Measurements from ENCODE around the gene FABP3. TPM values are rescaled to one million over a fixed set of nuclear protein-coding genes. Genes with fewer than 3 reads are reported as not detected.
A peak's percentile ranks its signal among the peaks of the same experiment; 100 is the strongest.

Gene FABP3
- total and polyA plus RNA-seq, 2 of the 4 experiments (the other 2 are of a cell fraction), result 4.8 to 8.6 TPM

DNA sequence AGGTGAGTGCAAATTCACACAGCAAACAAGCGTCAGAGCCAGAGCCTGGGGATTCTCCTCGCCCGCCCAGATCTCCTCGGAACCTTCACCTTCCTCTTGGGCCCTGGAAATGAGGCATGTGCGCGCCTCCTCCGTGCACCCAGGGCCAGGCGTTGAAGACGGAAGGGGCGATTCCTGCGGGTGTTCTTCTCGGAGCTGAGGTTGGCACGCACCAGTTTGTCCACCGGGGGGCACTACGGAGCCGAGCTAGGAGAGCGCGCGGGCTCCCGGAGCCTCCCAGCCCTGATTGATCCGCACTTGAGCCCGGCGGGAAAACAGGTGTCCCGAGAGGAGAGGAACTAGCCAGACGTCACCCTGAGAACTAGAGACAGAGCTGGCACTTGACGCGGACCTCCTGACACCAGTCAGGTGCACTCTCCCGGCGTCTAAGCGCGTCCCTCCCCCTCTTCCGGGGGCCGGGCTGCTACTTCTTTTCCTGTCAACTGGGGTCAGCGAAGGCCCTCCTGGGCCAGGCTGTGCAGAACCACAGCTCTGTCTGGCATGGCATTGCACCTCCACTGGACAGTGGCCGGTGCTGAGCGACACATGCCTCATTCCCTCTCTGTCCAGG lies 21.8 kb upstream of the FABP3 start:
- H2BK5ac ChIP-seq (ENCODE audit: low read depth, low read length, poor library complexity, severe bottlenecking), result no peak overlapping the region

More for the DNA sequence above, 21.8 kb upstream of the FABP3 start:
- Histone ChIP-seq H3K14ac (replicated peaks; ENCODE audit: low read depth, low read length) (no peak overlapping the region), H3K27me3 (ENCODE audit: control insufficient read depth, insufficient read depth, low read length) (peaks cover under 1% of the 10 kb centered on the region; the same call in 1 of the 2 replicates), H3K9ac (ENCODE audit: low read depth, low read length) (no peak overlapping the region), H2AK9ac (replicated peaks; ENCODE audit: low read depth, low read length, poor library complexity) (peak overlapping the region; percentile 77), H2AK5ac (ENCODE audit: low read depth, low read length) (no peak overlapping the region), H3K23ac (ENCODE audit: low read depth, low read length) (peak overlapping the region; percentile 48; the same call in 1 of the 2 replicates), H3K9me3 (ENCODE audit: control insufficient read depth, insufficient read depth, low read length) (no peaks in the 10 kb centered on the region), H4K91ac (ENCODE audit: insufficient read depth, low read depth, low read length) (no peak overlapping the region), H3K4me3 (ENCODE audit: insufficient read depth, low read depth, low read length) (no peak overlapping the region), H2BK120ac (ENCODE audit: low read depth, low read length) (peak overlapping the region; percentile 61; the same call in 1 of the 2 replicates), H4K5ac (ENCODE audit: low read depth, low read length) (no peak overlapping the region), H3K4me2 (ENCODE audit: low read depth, low read length) (peak overlapping the region; percentile 70), H3K9me1 (ENCODE audit: insufficient read depth, low read length) (peaks cover 10% of the 10 kb centered on the region), H4K20me1 (ENCODE audit: insufficient read depth, low read length) (no peaks in the 10 kb centered on the region), H3K79me1 (ENCODE audit: low read depth in 1 of 2, low read length in 2 of 2) (peaks cover 0 to 2% of the 10 kb centered on the region in 2 experiments; a peak in 1 of 4 replicates), H3K27ac (ENCODE audit: insufficient read depth, low read length) (no peak overlapping the region), H3K18ac (ENCODE audit: low read depth, low read length) (no peak overlapping the region; the same call in 1 of the 2 replicates), H4K8ac (ENCODE audit: low read depth in 2 of 2, low read length in 2 of 2) (peak overlapping the region in 1 of 2 experiments; percentile 47; a peak in 1 of 4 replicates), H3K36me3 (ENCODE audit: control insufficient read depth, insufficient read depth, low read length) (no peaks in the 10 kb centered on the region), H3K56ac (ENCODE audit: extremely low read depth, insufficient read depth, low read length) (no peak overlapping the region), H2BK15ac (ENCODE audit: low read depth, low read length) (no peak overlapping the region; the same call in 2 of the 3 replicates), H3K4ac (ENCODE audit: low read depth, low read length) (peak overlapping the region; percentile 59), H2BK20ac (ENCODE audit: low read depth, low read length) (no peak overlapping the region), H2AFZ (replicated peaks; ENCODE audit: low read length, poor library complexity) (peak overlapping the region; percentile 95), H3K4me1 (ENCODE audit: control insufficient read depth, insufficient read depth, low read length) (peaks cover 14% of the 10 kb centered on the region)
- peak; percentile 75 for DNase-seq
- ChIA-PET POLR2A (ENCODE audit: unreplicated experiment) (no interaction called here), CTCF (interaction anchor here (0.6 to 5.5 kb wide), 12 partner anchors 11 to 209 kb away, joined by 3 to 61 read pairs (median 4); partner anchors contain the start of genes FABP3, SERINC2, SNRNP40 and ZCCHC17)
- BruUV-seq (replicated peaks), result no TSS peak
- intact Hi-C loops (cut with micrococcal nuclease), result loop anchor here (1.0 kb wide), 2 partner anchors 28 to 155 kb away; no protein-coding TSS in a partner anchor
- WGBS, 2 experiments (ENCODE audit: extremely low coverage in 2 of 2, insufficient read length in 1 of 2), result 6% methylated on average over 14 of the region's 36 CpGs; no CpG with 5 or more reads in 1 of the 2 experiments
- in situ Hi-C loops (cut with MboI; ENCODE audit: low sequenced_read_pairs), result no loop called here
- TF ChIP-seq SMC3 (IDR thresholded peaks at IDR 0.05; ENCODE audit: low read depth, low read length), result peak; percentile 94
- TF ChIP-seq RAD21 (IDR thresholded peaks at IDR 0.05; ENCODE audit: low read length), result peak; percentile 87
- TF ChIP-seq RCOR1 (IDR thresholded peaks at IDR 0.05; ENCODE audit: insufficient replicate concordance, low read length), result peak; percentile 94
- TF ChIP-seq, protein P1, sequence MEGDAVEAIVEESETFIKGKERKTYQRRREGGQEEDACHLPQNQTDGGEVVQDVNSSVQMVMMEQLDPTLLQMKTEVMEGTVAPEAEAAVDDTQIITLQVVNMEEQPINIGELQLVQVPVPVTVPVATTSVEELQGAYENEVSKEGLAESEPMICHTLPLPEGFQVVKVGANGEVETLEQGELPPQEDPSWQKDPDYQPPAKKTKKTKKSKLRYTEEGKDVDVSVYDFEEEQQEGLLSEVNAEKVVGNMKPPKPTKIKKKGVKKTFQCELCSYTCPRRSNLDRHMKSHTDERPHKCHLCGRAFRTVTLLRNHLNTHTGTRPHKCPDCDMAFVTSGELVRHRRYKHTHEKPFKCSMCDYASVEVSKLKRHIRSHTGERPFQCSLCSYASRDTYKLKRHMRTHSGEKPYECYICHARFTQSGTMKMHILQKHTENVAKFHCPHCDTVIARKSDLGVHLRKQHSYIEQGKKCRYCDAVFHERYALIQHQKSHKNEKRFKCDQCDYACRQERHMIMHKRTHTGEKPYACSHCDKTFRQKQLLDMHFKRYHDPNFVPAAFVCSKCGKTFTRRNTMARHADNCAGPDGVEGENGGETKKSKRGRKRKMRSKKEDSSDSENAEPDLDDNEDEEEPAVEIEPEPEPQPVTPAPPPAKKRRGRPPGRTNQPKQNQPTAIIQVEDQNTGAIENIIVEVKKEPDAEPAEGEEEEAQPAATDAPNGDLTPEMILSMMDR (conservative IDR thresholded peaks at IDR 0.05; ENCODE audit: low read depth, low read length), result peak; percentile 96
- TF ChIP-seq FOS (IDR thresholded peaks at IDR 0.05; ENCODE audit: low read depth, low read length), result peak; percentile 36; the same call in 1 of the 2 replicates
- no peak for TF ChIP-seq POLR2A (IDR thresholded peaks at IDR 0.05; ENCODE audit: low read depth, low read length)
- no peak for TF ChIP-seq MXI1 (IDR thresholded peaks at IDR 0.05; ENCODE audit: borderline replicate concordance, low read depth, low read length)
- TF ChIP-seq MAZ (IDR thresholded peaks at IDR 0.05; ENCODE audit: borderline replicate concordance, low read depth, low read length), result peak; percentile 78; the same call in 1 of the 2 replicates
- TF ChIP-seq USF2 (IDR thresholded peaks at IDR 0.05; ENCODE audit: low read depth, low read length), result 0 out of 2 replicates have a peak, but pooled peaks have one; percentile 10
- no peak for TF ChIP-seq BHLHE40 (IDR thresholded peaks at IDR 0.05; ENCODE audit: low read depth, low read length)
- dilution Hi-C loops (cut with HindIII; ENCODE audit: low sequenced_read_pairs, unreplicated experiment), result no loop called here
- peak; percentile 92 for ATAC-seq (ENCODE audit: low read depth)

Data from IMR-90 (cell line).